Astrocyte (in vitro differentiated cells and primary cell): ENCODE data around the gene PTK6. TPM values are rescaled to one million over a fixed set of nuclear protein-coding genes. Genes with fewer than 3 reads are reported as not detected.

Experiments used
- DNase-seq: peaks from one replicate; pipeline ENCODE4 v3.0.0-alpha.2; 2010; ENCODE audit warnings: low read depth
- FAIRE-seq: peaks from 2 replicates; lab custom pipeline; 2011; peaks lifted over from hg19 to GRCh38; lab: Jason Lieb, UNC
- H2AFZ ChIP-seq: 2 replicates; pipeline ENCODE4 v1.6.0; 2012; ENCODE audit warnings: low read depth, low read length, inconsistent platforms
- H3K27ac ChIP-seq: 2 replicates; pipeline ENCODE4 v1.5.1; 2011; ENCODE audit warnings: low read depth, low read length, inconsistent platforms
- H3K27me3 ChIP-seq: 2 replicates; pipeline ENCODE4 v1.6.0; 2011; ENCODE audit warnings: low read length, inconsistent platforms; ENCODE audit not compliant: insufficient read depth
- H3K36me3 ChIP-seq: 2 replicates; pipeline ENCODE4 v1.5.1; 2011; ENCODE audit warnings: low read length, inconsistent platforms; ENCODE audit not compliant: insufficient read depth
- H3K4me1 ChIP-seq: 2 replicates; pipeline ENCODE4 v1.5.1; 2011; ENCODE audit warnings: low read length, inconsistent platforms; ENCODE audit not compliant: insufficient read depth
- H3K4me2 ChIP-seq: 2 replicates; pipeline ENCODE4 v1.6.0; 2012; ENCODE audit warnings: low read length, inconsistent platforms
- H3K4me3 ChIP-seq: 2 replicates; pipeline ENCODE4 v1.5.1; 2011; ENCODE audit warnings: low read depth, mild to moderate bottlenecking, low read length, inconsistent platforms; ENCODE audit not compliant: insufficient read depth
- H3K79me2 ChIP-seq: 2 replicates; pipeline ENCODE4 v1.6.0; 2012; ENCODE audit warnings: mild to moderate bottlenecking, low read length, inconsistent platforms; ENCODE audit not compliant: insufficient read depth
- H3K9ac ChIP-seq: 2 replicates; pipeline ENCODE4 v1.6.0; 2012; ENCODE audit warnings: mild to moderate bottlenecking, low read length, inconsistent platforms
- H3K9me3 ChIP-seq: 2 replicates; pipeline ENCODE4 v1.5.1; 2012; ENCODE audit warnings: low read depth, mild to moderate bottlenecking, low read length, inconsistent platforms; ENCODE audit not compliant: insufficient read depth
- H4K20me1 ChIP-seq: 2 replicates; pipeline ENCODE4 v1.6.0; 2012; ENCODE audit warnings: low read length, inconsistent platforms; ENCODE audit not compliant: insufficient read depth
- H3K27ac Mint-ChIP-seq: one replicate; pipeline ENCODE4 v1.8.0; 2021; ENCODE audit warnings: mild to moderate bottlenecking, mixed read lengths; ENCODE audit not compliant: unreplicated experiment
- H3K27me3 Mint-ChIP-seq: one replicate; pipeline ENCODE4 v1.8.0; 2021; ENCODE audit warnings: low read depth, mixed read lengths; ENCODE audit not compliant: unreplicated experiment
- H3K36me3 Mint-ChIP-seq: one replicate; pipeline ENCODE4 v1.8.0; 2021; ENCODE audit warnings: low read depth, mixed read lengths; ENCODE audit not compliant: unreplicated experiment
- H3K4me1 Mint-ChIP-seq: one replicate; pipeline ENCODE4 v1.8.0; 2021; ENCODE audit warnings: low read depth, mixed read lengths; ENCODE audit not compliant: unreplicated experiment
- H3K4me3 Mint-ChIP-seq: one replicate; pipeline ENCODE4 v1.8.0; 2021; ENCODE audit warnings: mild to moderate bottlenecking, moderate library complexity, mixed read lengths; ENCODE audit not compliant: unreplicated experiment
- H3K9me3 Mint-ChIP-seq: one replicate; pipeline ENCODE4 v1.8.0; 2021; ENCODE audit warnings: mild to moderate bottlenecking, mixed read lengths; ENCODE audit not compliant: unreplicated experiment
- EZH2 ChIP-seq: IDR thresholded peaks from 2 replicates; pipeline ENCODE4 v1.6.1; 2012; ENCODE audit warnings: mild to moderate bottlenecking, low read length, inconsistent platforms; ENCODE audit not compliant: insufficient read depth
- total RNA-seq: library from RNA; stranded (reverse); gene quantifications from 2 replicates; pipeline ENCODE4 v1.2.1, GENCODE V29; 2021
- TF ChIP-seq, protein P1 (sequence below): IDR thresholded peaks from 2 replicates; pipeline ENCODE4 v1.5.1; 2011; ENCODE audit warnings: low read depth, mild to moderate bottlenecking, inconsistent platforms, low read length, moderate library complexity; ENCODE audit not compliant: insufficient read depth

The PTK6 gene
- total RNA-seq, 1 donor from 2014 or later: 0.18 TPM

DNA sequence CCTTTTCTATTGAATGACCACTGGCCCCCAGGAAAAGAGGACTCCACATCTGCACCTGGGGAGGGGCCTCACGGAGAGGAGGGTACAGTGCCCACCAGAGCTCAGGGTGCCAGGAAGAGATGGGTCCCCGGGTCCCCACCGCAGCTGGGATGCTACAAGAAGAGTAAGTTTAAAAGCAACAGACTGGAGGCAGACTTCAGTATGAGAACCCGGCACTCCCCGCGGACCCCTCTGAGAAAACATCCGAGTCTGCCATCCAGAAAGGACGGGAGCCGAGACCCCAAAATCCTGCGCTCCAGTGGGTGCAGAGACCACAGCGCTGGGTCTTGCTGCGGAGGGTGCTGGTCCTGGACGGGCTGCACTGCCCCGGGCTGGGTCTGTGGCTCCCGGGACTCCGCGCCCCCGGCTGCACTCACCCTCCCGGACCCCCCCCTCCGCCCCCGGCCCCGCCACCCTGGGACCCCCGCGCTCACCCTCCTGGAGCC lies 36.5 kb upstream of the PTK6 start:
- Histone ChIP-seq H4K20me1 (peaks cover 14% of the 10 kb centered on the region), H3K27me3 (peaks cover 4% of the 10 kb centered on the region), H3K9me3 (no peaks in the 10 kb centered on the region), H3K4me2 (peak overlapping the region; percentile 94), H3K4me3 (peak overlapping the region; percentile 75), H3K27ac (peak overlapping the region; percentile 41), H3K79me2 (peaks cover 7% of the 10 kb centered on the region), H2AFZ (peak overlapping the region; percentile 27), H3K4me1 (peaks cover 21% of the 10 kb centered on the region), H3K9ac (peak overlapping the region; percentile 83), H3K36me3 (no peaks in the 10 kb centered on the region)
- Mint-ChIP-seq H3K9me3 (no peaks in the 10 kb centered on the region), H3K4me3 (peak overlapping the region; percentile 90), H3K27me3 (peaks cover 7% of the 10 kb centered on the region), H3K4me1 (no peaks in the 10 kb centered on the region), H3K27ac (peak overlapping the region; percentile 89), H3K36me3 (no peaks in the 10 kb centered on the region)
- TF ChIP-seq, protein P1, sequence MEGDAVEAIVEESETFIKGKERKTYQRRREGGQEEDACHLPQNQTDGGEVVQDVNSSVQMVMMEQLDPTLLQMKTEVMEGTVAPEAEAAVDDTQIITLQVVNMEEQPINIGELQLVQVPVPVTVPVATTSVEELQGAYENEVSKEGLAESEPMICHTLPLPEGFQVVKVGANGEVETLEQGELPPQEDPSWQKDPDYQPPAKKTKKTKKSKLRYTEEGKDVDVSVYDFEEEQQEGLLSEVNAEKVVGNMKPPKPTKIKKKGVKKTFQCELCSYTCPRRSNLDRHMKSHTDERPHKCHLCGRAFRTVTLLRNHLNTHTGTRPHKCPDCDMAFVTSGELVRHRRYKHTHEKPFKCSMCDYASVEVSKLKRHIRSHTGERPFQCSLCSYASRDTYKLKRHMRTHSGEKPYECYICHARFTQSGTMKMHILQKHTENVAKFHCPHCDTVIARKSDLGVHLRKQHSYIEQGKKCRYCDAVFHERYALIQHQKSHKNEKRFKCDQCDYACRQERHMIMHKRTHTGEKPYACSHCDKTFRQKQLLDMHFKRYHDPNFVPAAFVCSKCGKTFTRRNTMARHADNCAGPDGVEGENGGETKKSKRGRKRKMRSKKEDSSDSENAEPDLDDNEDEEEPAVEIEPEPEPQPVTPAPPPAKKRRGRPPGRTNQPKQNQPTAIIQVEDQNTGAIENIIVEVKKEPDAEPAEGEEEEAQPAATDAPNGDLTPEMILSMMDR: no peak
- no peak for TF ChIP-seq EZH2
- FAIRE-seq (no peak), DNase-seq (no peak)

GRCh38 chr20:63572788-63573646 lies 35.8 kb upstream of the PTK6 start:
- Histone ChIP-seq H4K20me1 (peaks cover 17% of the 10 kb centered on the region), H3K4me1 (peaks cover 21% of the 10 kb centered on the region), H3K27me3 (no peaks in the 10 kb centered on the region), H2AFZ (peak overlapping the region; percentile 27), H3K9ac (peak overlapping the region; percentile 83), H3K4me3 (peak overlapping the region; percentile 75), H3K9me3 (no peaks in the 10 kb centered on the region), H3K79me2 (peaks cover 7% of the 10 kb centered on the region), H3K36me3 (no peaks in the 10 kb centered on the region), H3K27ac (no peak overlapping the region), H3K4me2 (peak overlapping the region; percentile 94)
- no peaks in the 10 kb centered on the region for H3K36me3 Mint-ChIP-seq
- peak overlapping the region; percentile 90 for H3K4me3 Mint-ChIP-seq
- H3K9me3 Mint-ChIP-seq: no peaks in the 10 kb centered on the region
- FAIRE-seq (no peak), DNase-seq (no peak)
- peak overlapping the region; percentile 89 for H3K27ac Mint-ChIP-seq
- no peak for TF ChIP-seq EZH2
- TF ChIP-seq, protein P1: no peak
- no peaks in the 10 kb centered on the region for H3K4me1 Mint-ChIP-seq
- H3K27me3 Mint-ChIP-seq: peaks cover 7% of the 10 kb centered on the region
